Body of pancreas (tissue), 4 donors: ENCODE measurements around the gene MMP17. TPM values are rescaled to one million over a fixed set of nuclear protein-coding genes. Genes with fewer than 3 reads are reported as not detected.

Source experiments
- ATAC-seq: fragments of 150-250 bp; one replicate; pipeline ENCODE4 v1.9.1; 2016
- DNase-seq, 4 donors: peaks; one replicate each; pipeline ENCODE4 v3.0.0-alpha.2; 2019
- H3K27ac ChIP-seq, 4 donors: fragments of 200-600 bp; sonication (generic); 1 replicate in 3 of 4; 2 replicates in 1 of 4; pipeline versions ENCODE4 v1.5.1 to v1.6.1; 2016 to 2019; ENCODE audit warnings: mild to moderate bottlenecking in 1 of 4, mixed read lengths in 1 of 4, moderate library complexity in 1 of 4
- H3K27me3 ChIP-seq, 2 donors: fragments of 200-600 bp; sonication (generic); one replicate each; pipeline ENCODE4 v1.6.0; 2016; ENCODE audit warnings: mild to moderate bottlenecking in 1 of 2
- H3K36me3 ChIP-seq, 2 donors: fragments of 200-600 bp; sonication (generic); replicated peaks in 1 of 2; 2 replicates each; pipeline ENCODE4 v1.5.1; 2016; ENCODE audit warnings: low read depth in 2 of 2; ENCODE audit not compliant: insufficient read depth in 1 of 2
- H3K4me1 ChIP-seq: fragments of 200-600 bp; sonication (generic); one replicate; pipeline ENCODE4 v1.6.0; 2016
- H3K4me3 ChIP-seq, 2 donors: fragments of 200-600 bp; sonication (generic); 1 replicate in 1 of 2; 2 replicates in 1 of 2; pipeline ENCODE4 v1.5.1; 2016 to 2019
- H3K9me3 ChIP-seq, 3 donors: fragments of 200-600 bp; sonication (generic); 1 replicate in 2 of 3; 2 replicates in 1 of 3; pipeline ENCODE4 v1.5.1; 2016
- POLR2A ChIP-seq, 3 donors: fragments of 450-650 bp; IDR thresholded peaks; one replicate each; pipeline ENCODE4 v1.6.1; 2016; ENCODE audit warnings: antibody characterized with exemption in 3 of 3, mild to moderate bottlenecking in 2 of 3
- WGBS, 2 donors: methylation state at CpG; one replicate each; pipeline ENCODE4 v1.1.5; 2017; 5-methylcytosine and 5-hydroxymethylcytosine counted together
- intact Hi-C: fragments of 100-400 bp; cut with DNase I; formaldehyde crosslinking; loops from one replicate; pipeline ENCODE4 v1.15.1; 2023
- total RNA-seq, 2 donors: library from RNA; depleted of rRNA; stranded (reverse); fragments of >200 nt; gene quantifications; one replicate each; pipeline ENCODE4 v1.1.0, GENCODE V29; 2016
- TF ChIP-seq, protein P1 (sequence below), 7 experiments: fragments of 450-650 bp in 4 of 7; fragments of 200-600 bp in 3 of 7; sonication (generic) in 3 of 7; IDR thresholded peaks; one replicate each; pipeline ENCODE4 v1.5.1; 2016 to 2019; ENCODE audit warnings: antibody characterized with exemption in 7 of 7

Gene MMP17
- total RNA-seq, 2 donors from 2014 or later: 2.6 to 6.7 TPM

DNA sequence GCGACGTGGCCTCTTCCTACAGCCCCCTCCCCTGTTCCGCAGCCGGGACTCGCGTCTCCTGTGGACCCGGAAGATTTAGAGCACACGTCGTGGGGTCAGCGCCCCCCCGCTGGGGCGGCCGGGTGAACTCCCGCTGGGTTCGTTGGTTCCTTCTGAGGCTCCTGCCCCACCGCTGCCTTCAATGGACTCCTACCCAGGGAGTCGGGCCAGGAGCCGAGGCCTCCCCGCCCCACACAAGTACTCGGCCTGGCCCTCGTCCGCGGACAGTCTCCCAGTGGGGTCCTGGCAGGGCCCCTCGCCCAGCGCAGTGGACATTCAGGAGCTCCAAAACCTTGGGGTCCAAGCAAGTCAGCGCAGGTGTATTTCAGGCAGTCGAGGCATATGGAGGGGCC lies 1.2 kb downstream of the MMP17 start:
- no peak for ATAC-seq
- Histone ChIP-seq H3K36me3 (no peaks in the 10 kb centered on the region), H3K9me3 (no peaks in the 10 kb centered on the region), H3K4me1 (peaks cover 45% of the 10 kb centered on the region), H3K4me3 (no peak overlapping the region), H3K27ac (no peak overlapping the region), H3K27me3 (peaks cover 0 to 38% of the 10 kb centered on the region in 2 donors)
- 7% methylated on average over 27 of the region's 27 CpGs; no CpG with 5 or more reads in 1 of the 2 donors for WGBS, 2 donors
- no peak for TF ChIP-seq POLR2A (IDR thresholded peaks at IDR 0.05)
- TF ChIP-seq, protein P1, sequence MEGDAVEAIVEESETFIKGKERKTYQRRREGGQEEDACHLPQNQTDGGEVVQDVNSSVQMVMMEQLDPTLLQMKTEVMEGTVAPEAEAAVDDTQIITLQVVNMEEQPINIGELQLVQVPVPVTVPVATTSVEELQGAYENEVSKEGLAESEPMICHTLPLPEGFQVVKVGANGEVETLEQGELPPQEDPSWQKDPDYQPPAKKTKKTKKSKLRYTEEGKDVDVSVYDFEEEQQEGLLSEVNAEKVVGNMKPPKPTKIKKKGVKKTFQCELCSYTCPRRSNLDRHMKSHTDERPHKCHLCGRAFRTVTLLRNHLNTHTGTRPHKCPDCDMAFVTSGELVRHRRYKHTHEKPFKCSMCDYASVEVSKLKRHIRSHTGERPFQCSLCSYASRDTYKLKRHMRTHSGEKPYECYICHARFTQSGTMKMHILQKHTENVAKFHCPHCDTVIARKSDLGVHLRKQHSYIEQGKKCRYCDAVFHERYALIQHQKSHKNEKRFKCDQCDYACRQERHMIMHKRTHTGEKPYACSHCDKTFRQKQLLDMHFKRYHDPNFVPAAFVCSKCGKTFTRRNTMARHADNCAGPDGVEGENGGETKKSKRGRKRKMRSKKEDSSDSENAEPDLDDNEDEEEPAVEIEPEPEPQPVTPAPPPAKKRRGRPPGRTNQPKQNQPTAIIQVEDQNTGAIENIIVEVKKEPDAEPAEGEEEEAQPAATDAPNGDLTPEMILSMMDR (IDR thresholded peaks at IDR 0.05): no peak
- DNase-seq: no peak
- intact Hi-C loops: no loop called here

DNA sequence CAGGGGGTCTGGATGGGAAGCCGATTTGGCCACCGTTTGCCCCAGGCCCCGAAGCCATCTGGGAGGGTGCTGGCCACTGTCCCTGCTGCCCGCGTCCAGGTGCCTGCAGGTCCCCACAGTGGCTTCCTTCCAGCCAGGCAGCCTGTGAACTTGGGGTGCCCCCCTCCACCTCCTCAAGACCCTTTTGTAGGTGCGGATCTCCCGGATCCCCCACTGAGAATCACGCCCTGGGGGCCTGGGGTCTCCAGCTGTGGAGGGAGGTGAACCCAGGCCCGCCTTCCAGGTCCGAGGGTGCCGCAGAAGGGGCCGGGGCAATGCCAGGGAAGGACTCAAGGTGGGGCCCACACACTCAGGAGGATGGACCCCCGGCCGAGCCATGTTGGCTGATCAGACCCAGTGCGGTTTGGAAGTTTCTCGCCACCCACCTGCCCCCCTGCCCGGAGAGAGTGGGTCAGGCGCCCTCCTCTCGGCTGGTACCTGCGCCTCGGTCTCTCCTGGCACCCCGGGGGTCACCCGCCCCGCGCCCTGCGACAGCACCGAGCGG lies 1.7 kb downstream of the MMP17 start:
- no peaks in the 10 kb centered on the region for H3K9me3 ChIP-seq
- peaks cover 0 to 38% of the 10 kb centered on the region in 2 donors for H3K27me3 ChIP-seq
- H3K27ac ChIP-seq: no peak overlapping the region
- H3K4me3 ChIP-seq: no peak overlapping the region
- H3K36me3 ChIP-seq: no peaks in the 10 kb centered on the region
- intact Hi-C loops: no loop called here
- ATAC-seq: peak; percentile 12
- peaks cover 45% of the 10 kb centered on the region for H3K4me1 ChIP-seq
- WGBS, 2 donors: 14% methylated on average over 26 of the region's 28 CpGs; no CpG with 5 or more reads in 1 of the 2 donors
- TF ChIP-seq, protein P1 (IDR thresholded peaks at IDR 0.05): no peak
- no peak for TF ChIP-seq POLR2A (IDR thresholded peaks at IDR 0.05)
- no peak for DNase-seq

DNA sequence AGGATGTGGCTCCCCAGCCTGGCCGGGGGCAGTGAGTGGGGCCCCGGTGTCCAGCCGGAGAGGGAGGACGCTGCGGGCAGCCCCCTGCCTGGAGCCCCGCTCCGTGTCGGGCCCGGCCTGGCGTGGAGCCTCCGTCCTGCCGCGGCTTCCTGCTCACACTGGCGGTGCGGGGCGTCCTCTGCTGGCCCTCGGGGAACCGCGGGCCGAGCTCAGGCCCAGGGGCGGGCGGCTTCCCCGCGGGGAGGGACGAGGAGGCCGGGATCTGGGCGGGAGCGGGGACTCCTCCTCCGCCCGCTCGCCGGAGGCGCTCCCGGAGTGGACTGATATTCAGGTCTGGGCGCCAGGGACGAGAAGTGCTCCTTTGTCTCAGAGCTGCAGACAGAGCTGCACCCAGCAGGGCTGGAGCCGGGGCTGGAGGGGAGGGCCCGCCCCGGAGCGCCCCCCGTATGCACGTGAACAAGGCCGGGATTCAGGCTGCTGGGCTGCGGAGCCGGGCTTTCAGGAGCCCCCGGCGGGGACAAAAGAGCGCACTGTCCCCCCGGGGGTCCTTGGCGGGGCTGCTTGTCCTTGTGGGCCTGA lies 2.2 kb downstream of the MMP17 start:
- Histone ChIP-seq H3K36me3 (no peaks in the 10 kb centered on the region), H3K9me3 (no peaks in the 10 kb centered on the region), H3K4me3 (no peak overlapping the region), H3K27ac (no peak overlapping the region), H3K4me1 (peaks cover 41% of the 10 kb centered on the region), H3K27me3 (peaks cover 0 to 38% of the 10 kb centered on the region in 2 donors)
- TF ChIP-seq, protein P1 (IDR thresholded peaks at IDR 0.05): peak; percentile 21 to 69 (median 46)
- peak in 1 of 3 donors; percentile 39 for TF ChIP-seq POLR2A (IDR thresholded peaks at IDR 0.05)
- intact Hi-C loops: no loop called here
- DNase-seq (peak; percentile 59 to 78 (median 66)), ATAC-seq (peak; percentile 68)
- 1% methylated on average over 50 of the region's 50 CpGs; no CpG with 5 or more reads in 1 of the 2 donors for WGBS, 2 donors

DNA sequence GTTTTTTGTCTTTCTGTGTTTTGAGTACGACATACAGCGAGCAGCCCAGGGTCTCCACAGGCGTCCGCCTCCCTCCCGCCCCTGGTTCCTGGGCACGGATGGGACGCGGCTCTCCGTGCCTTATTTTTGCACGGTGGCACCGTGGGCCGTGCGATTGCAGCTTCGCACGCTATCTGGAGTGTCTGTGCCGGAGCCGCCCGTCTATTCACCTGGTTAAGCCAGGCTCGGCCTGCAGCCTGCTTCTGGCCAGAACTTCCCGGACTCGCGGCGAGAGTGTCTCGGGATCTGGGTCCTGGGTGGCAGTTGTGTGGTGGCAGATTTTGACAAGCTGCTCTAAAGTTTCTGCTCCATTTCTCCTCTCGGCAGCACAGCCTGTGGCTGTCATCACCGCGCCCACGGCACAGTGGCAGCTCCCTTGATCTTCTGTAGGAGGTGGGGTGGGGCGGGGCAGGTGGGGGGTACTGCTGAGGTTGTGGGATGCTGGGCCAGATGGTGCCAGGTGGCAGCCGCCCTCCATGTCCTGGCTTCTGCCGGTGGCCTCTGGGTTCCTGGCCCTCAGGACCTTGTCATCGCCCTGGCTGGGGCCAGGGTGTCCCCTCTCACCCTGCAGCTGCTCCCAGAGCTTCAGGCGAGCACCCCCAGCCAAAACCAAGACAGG lies 2.9 kb downstream of the MMP17 start:
- WGBS, 2 donors: 4 to 7% methylated on average over 23 to 28 of the region's 33 CpGs
- intact Hi-C loops: no loop called here
- Histone ChIP-seq H3K9me3 (no peaks in the 10 kb centered on the region), H3K27me3 (peaks cover 0 to 38% of the 10 kb centered on the region in 2 donors), H3K4me3 (no peak overlapping the region), H3K4me1 (peaks cover 39% of the 10 kb centered on the region), H3K27ac (peak overlapping the region in 1 of 4 donors; percentile 30), H3K36me3 (no peaks in the 10 kb centered on the region)
- no peak for DNase-seq
- no peak for ATAC-seq
- TF ChIP-seq, protein P1 (IDR thresholded peaks at IDR 0.05): no peak
- TF ChIP-seq POLR2A (IDR thresholded peaks at IDR 0.05): no peak
